Keratinocyte (primary cell): Measurements from ENCODE around the gene RAD54L2. TPM values are rescaled to one million over a fixed set of nuclear protein-coding genes. Genes with fewer than 3 reads are reported as not detected.

Source experiments
- DNase-seq: peaks from one replicate; pipeline ENCODE4 v3.0.0-alpha.2; 2011; ENCODE audit warnings: low read depth, missing footprints, low spot score
- FAIRE-seq: peaks from 2 replicates; lab custom pipeline; 2011; peaks lifted over from hg19 to GRCh38; lab: Jason Lieb, UNC
- H2AFZ ChIP-seq: 2 replicates; pipeline ENCODE4 v1.6.0; 2012; ENCODE audit warnings: low read length, control low read depth, inconsistent platforms; ENCODE audit not compliant: control insufficient read depth
- H3K27ac ChIP-seq: 2 replicates; pipeline ENCODE4 v1.5.1; 2011; ENCODE audit warnings: low read length; ENCODE audit not compliant: control insufficient read depth, insufficient read depth
- H3K27me3 ChIP-seq: 3 replicates; pipeline ENCODE4 v1.6.0; 2011; ENCODE audit warnings: low read length; ENCODE audit not compliant: control insufficient read depth, insufficient read depth; ENCODE audit errors: extremely low read depth
- H3K36me3 ChIP-seq, 2 experiments: 2 replicates in 1 of 2; 3 replicates in 1 of 2; pipeline ENCODE4 v1.5.1; 2011; ENCODE audit warnings: low read length in 2 of 2, mild to moderate bottlenecking in 1 of 2; ENCODE audit not compliant: control insufficient read depth in 2 of 2, insufficient read depth in 2 of 2; ENCODE audit errors: extremely low read depth in 1 of 2
- H3K4me1 ChIP-seq: 3 replicates; pipeline ENCODE4 v1.5.1; 2011; ENCODE audit warnings: low read length; ENCODE audit not compliant: control insufficient read depth, insufficient read depth; ENCODE audit errors: extremely low read depth
- H3K4me2 ChIP-seq: 3 replicates; pipeline ENCODE4 v1.6.0; 2011; ENCODE audit warnings: low read depth, low read length; ENCODE audit not compliant: control insufficient read depth, insufficient read depth; ENCODE audit errors: extremely low read depth
- H3K4me3 ChIP-seq, 3 experiments: fragments of 200-600 bp in 1 of 3; sonication (generic) in 1 of 3; 2 replicates in 2 of 3; 3 replicates in 1 of 3; pipeline ENCODE4 v1.5.1; 2011 to 2016; ENCODE audit warnings: low read length in 3 of 3, mild to moderate bottlenecking in 3 of 3, control low read depth in 2 of 3, inconsistent platforms in 1 of 3, low read depth in 1 of 3, mixed read lengths in 1 of 3, mixed run types in 1 of 3, moderate library complexity in 1 of 3; ENCODE audit not compliant: control insufficient read depth in 2 of 3, insufficient read depth in 2 of 3; ENCODE audit errors: extremely low read depth in 1 of 3
- H3K79me2 ChIP-seq: 2 replicates; pipeline ENCODE4 v1.6.0; 2012; ENCODE audit warnings: low read length; ENCODE audit not compliant: control insufficient read depth, insufficient read depth
- H3K9ac ChIP-seq: 3 replicates; pipeline ENCODE4 v1.6.0; 2011; ENCODE audit warnings: low read length; ENCODE audit not compliant: control insufficient read depth, insufficient read depth; ENCODE audit errors: extremely low read depth
- H3K9me1 ChIP-seq: 3 replicates; pipeline ENCODE4 v1.6.0; 2011; ENCODE audit warnings: low read length; ENCODE audit not compliant: control insufficient read depth, insufficient read depth; ENCODE audit errors: extremely low read depth
- H3K9me3 ChIP-seq: 2 replicates; pipeline ENCODE4 v1.5.1; 2012; ENCODE audit warnings: low read depth, low read length; ENCODE audit not compliant: control insufficient read depth
- H4K20me1 ChIP-seq: 3 replicates; pipeline ENCODE4 v1.6.0; 2011; ENCODE audit warnings: low read length; ENCODE audit not compliant: control insufficient read depth, insufficient read depth; ENCODE audit errors: extremely low read depth
- CTCF ChIP-seq, 3 experiments: IDR thresholded peaks in 1 of 3; conservative IDR thresholded peaks in 1 of 3; optimal IDR thresholded peaks in 1 of 3; 2 replicates in 2 of 3; 3 replicates in 1 of 3; pipeline versions ENCODE3 to v1.5.1; 2011; ENCODE audit warnings: low read length in 3 of 3, mild to moderate bottlenecking in 3 of 3, moderate library complexity in 2 of 3, control low read depth in 1 of 3, inconsistent platforms in 1 of 3; ENCODE audit not compliant: insufficient read depth in 2 of 3; ENCODE audit errors: extremely low read depth in 1 of 3
- EZH2 ChIP-seq: IDR thresholded peaks from one replicate; pipeline ENCODE4 v1.6.1; 2012; ENCODE audit warnings: inconsistent platforms, mild to moderate bottlenecking, low read length, moderate library complexity
- dilution Hi-C: fragments of 300-500 bp; cut with MboI; formaldehyde crosslinking; loops from one replicate; pipeline ENCODE4 v1.7.0; 2020; ENCODE audit warnings: low sequenced_read_pairs; ENCODE audit not compliant: extremely low pct_ligation_motif_present
- polyA plus RNA-seq, 5 experiments: library from polyadenylated mRNA; depleted of rRNA in 3 of 5; stranded (reverse) in 3 of 5; stranded (forward) in 1 of 5; unstranded in 1 of 5; fragments of >200 nt; gene quantifications; 1 replicate in 1 of 5; 2 replicates in 3 of 5; 3 replicates in 1 of 5; pipeline versions ENCODE4 v1.2.1 to v1.2.3, GENCODE V29; 2011 to 2012; ENCODE audit warnings: missing spikeins in 2 of 5, low read depth in 1 of 5, low replicate concordance in 1 of 5

Gene RAD54L2
- polyA plus RNA-seq, 1 donor (not counting 4 experiments of a cell fraction or from before 2014, with no cell fraction given) = 4.2 TPM

- Histone ChIP-seq H3K9me1 (no peaks in the 10 kb centered on the region), H4K20me1 (no peaks in the 10 kb centered on the region), H3K4me3 (no peak overlapping the region), H3K27me3 (no peaks in the 10 kb centered on the region), H3K9me3 (no peaks in the 10 kb centered on the region), H3K79me2 (no peaks in the 10 kb centered on the region), H3K27ac (no peak overlapping the region), H3K9ac (no peak overlapping the region), H3K36me3 (no peaks in the 10 kb centered on the region), H2AFZ (no peak overlapping the region), H3K4me1 (no peaks in the 10 kb centered on the region), H3K4me2 (no peak overlapping the region)
- TF ChIP-seq EZH2 (no peak), CTCF (optimal IDR thresholded peaks at IDR 0.05 in 1 of 3, IDR thresholded peaks at IDR 0.05 in 1 of 3, conservative IDR thresholded peaks at IDR 0.05 in 1 of 3; ENCODE audit: extremely low read depth in 1 of 3, insufficient read depth in 2 of 3, low read length in 3 of 3) (no peak)
- FAIRE-seq = no peak
- DNase-seq = no peak
- dilution Hi-C loops = no loop called here
Observed at GRCh38 chr3:51557993-51558392, 19.5 kb downstream of the RAD54L2 start.

GRCh38 chr3:51559411-51559888 is 20.9 kb downstream of the RAD54L2 start:
- no peaks in the 10 kb centered on the region for H3K27me3 ChIP-seq
- H3K4me3 ChIP-seq = no peak overlapping the region
- FAIRE-seq (no peak), DNase-seq (no peak)
- H3K9ac ChIP-seq = no peak overlapping the region
- dilution Hi-C loops = no loop called here
- H3K79me2 ChIP-seq = peaks cover 2% of the 10 kb centered on the region
- no peaks in the 10 kb centered on the region for H3K36me3 ChIP-seq
- no peak overlapping the region for H3K27ac ChIP-seq
- TF ChIP-seq EZH2 = no peak
- TF ChIP-seq CTCF (optimal IDR thresholded peaks at IDR 0.05 in 1 of 3, IDR thresholded peaks at IDR 0.05 in 1 of 3, conservative IDR thresholded peaks at IDR 0.05 in 1 of 3; ENCODE audit: extremely low read depth in 1 of 3, insufficient read depth in 2 of 3, low read length in 3 of 3) = no peak
- H2AFZ ChIP-seq = no peak overlapping the region
- H3K4me2 ChIP-seq = no peak overlapping the region
- H3K4me1 ChIP-seq = no peaks in the 10 kb centered on the region
- H4K20me1 ChIP-seq = no peaks in the 10 kb centered on the region
- H3K9me3 ChIP-seq = no peaks in the 10 kb centered on the region
- no peaks in the 10 kb centered on the region for H3K9me1 ChIP-seq
